IMR-90 (cell line): ENCODE results near the gene ORMDL2. TPM values are rescaled to one million over a fixed set of nuclear protein-coding genes. Genes with fewer than 3 reads are reported as not detected.

Experiments used
- ATAC-seq: fragments of 200-7000 bp; cut with Tn5 transposase; 2 replicates; pipeline ENCODE4 v1.9.1; 2020; ENCODE audit warnings: low read depth, mild to moderate bottlenecking, moderate library complexity
- BruUV-seq: library from RNA; stranded (reverse); fragments of 400-500 nt; replicated peaks from 2 replicates; lab custom pipeline; 2021; lab: Mats Ljungman, UMichigan
- CTCF ChIA-PET: fragments of 300-600 bp; formaldehyde crosslinking; extraction: SDS; loops from one replicate; lab custom pipeline; 2021; ENCODE audit warnings: antibody characterized with exemption; lab: Yijun Ruan, JAX
- POLR2A ChIA-PET: fragments of 300-600 bp; sonication (Branson Sonifier 250); formaldehyde crosslinking; loops from one replicate; lab custom pipeline; 2022; ENCODE audit warnings: antibody characterized with exemption; ENCODE audit not compliant: unreplicated experiment; lab: Charles Lee
- DNase-seq: peaks from one replicate; pipeline ENCODE4 v3.0.0; 2013
- H2AFZ ChIP-seq: replicated peaks from 2 replicates; pipeline ENCODE3; 2013; ENCODE audit warnings: low read length, mild to moderate bottlenecking; ENCODE audit not compliant: poor library complexity
- H2AK5ac ChIP-seq: 2 replicates; pipeline ENCODE4 v1.6.1; 2013; ENCODE audit warnings: low read depth, low read length, inconsistent platforms
- H2AK9ac ChIP-seq: replicated peaks from 2 replicates; pipeline ENCODE3; 2013; ENCODE audit warnings: mild to moderate bottlenecking, low read depth, low read length, moderate library complexity; ENCODE audit not compliant: poor library complexity
- H2BK120ac ChIP-seq: 2 replicates; pipeline ENCODE4 v1.6.1; 2013; ENCODE audit warnings: low read depth, low read length, inconsistent platforms
- H2BK15ac ChIP-seq: 3 replicates; pipeline ENCODE4 v1.6.1; 2013; ENCODE audit warnings: low read depth, low read length, inconsistent platforms
- H2BK20ac ChIP-seq: 2 replicates; pipeline ENCODE4 v1.6.1; 2013; ENCODE audit warnings: low read depth, mild to moderate bottlenecking, inconsistent platforms, low read length, moderate library complexity
- H2BK5ac ChIP-seq: 2 replicates; pipeline ENCODE4 v1.6.1; 2013; ENCODE audit warnings: mild to moderate bottlenecking, low read depth, low read length, inconsistent platforms; ENCODE audit not compliant: poor library complexity, severe bottlenecking
- H3K14ac ChIP-seq: replicated peaks from 2 replicates; pipeline ENCODE4 v1.6.1; 2013; ENCODE audit warnings: low read depth, low read length, inconsistent platforms
- H3K18ac ChIP-seq: 2 replicates; pipeline ENCODE4 v1.6.1; 2013; ENCODE audit warnings: low read depth, low read length, control low read depth
- H3K23ac ChIP-seq: 2 replicates; pipeline ENCODE4 v1.6.1; 2013; ENCODE audit warnings: low read depth, low read length, inconsistent platforms
- H3K27ac ChIP-seq: 2 replicates; pipeline ENCODE4 v1.5.1; 2013; ENCODE audit warnings: mild to moderate bottlenecking, control low read depth, low read length; ENCODE audit not compliant: insufficient read depth
- H3K27me3 ChIP-seq: 2 replicates; pipeline ENCODE4 v1.6.1; 2013; ENCODE audit warnings: low read length; ENCODE audit not compliant: control insufficient read depth, insufficient read depth
- H3K36me3 ChIP-seq: 2 replicates; pipeline ENCODE4 v1.6.1; 2013; ENCODE audit warnings: low read length, mixed read lengths; ENCODE audit not compliant: control insufficient read depth, insufficient read depth
- H3K4ac ChIP-seq: 2 replicates; pipeline ENCODE4 v1.6.1; 2013; ENCODE audit warnings: low read depth, low read length, inconsistent platforms
- H3K4me1 ChIP-seq: 2 replicates; pipeline ENCODE4 v1.6.1; 2013; ENCODE audit warnings: low read length, mixed read lengths; ENCODE audit not compliant: control insufficient read depth, insufficient read depth
- H3K4me2 ChIP-seq: 2 replicates; pipeline ENCODE4 v1.6.1; 2013; ENCODE audit warnings: low read depth, mild to moderate bottlenecking, control low read depth, low read length, moderate library complexity
- H3K4me3 ChIP-seq: 2 replicates; pipeline ENCODE4 v1.5.1; 2013; ENCODE audit warnings: low read depth, mild to moderate bottlenecking, control low read depth, low read length, moderate library complexity; ENCODE audit not compliant: insufficient read depth
- H3K56ac ChIP-seq: 2 replicates; pipeline ENCODE4 v1.6.1; 2013; ENCODE audit warnings: low read length, inconsistent platforms; ENCODE audit not compliant: insufficient read depth; ENCODE audit errors: extremely low read depth
- H3K79me1 ChIP-seq, 2 experiments: 2 replicates each; pipeline ENCODE4 v1.6.1; 2013; ENCODE audit warnings: low read length in 2 of 2, inconsistent platforms in 1 of 2, low read depth in 1 of 2
- H3K9ac ChIP-seq: 2 replicates; pipeline ENCODE4 v1.6.1; 2013; ENCODE audit warnings: low read depth, low read length, control low read depth
- H3K9me1 ChIP-seq: 2 replicates; pipeline ENCODE4 v1.6.1; 2013; ENCODE audit warnings: low read length, inconsistent platforms; ENCODE audit not compliant: insufficient read depth
- H3K9me3 ChIP-seq: 2 replicates; pipeline ENCODE4 v1.6.1; 2013; ENCODE audit warnings: low read length; ENCODE audit not compliant: control insufficient read depth, insufficient read depth
- H4K20me1 ChIP-seq: 2 replicates; pipeline ENCODE4 v1.6.1; 2013; ENCODE audit warnings: low read length, inconsistent platforms; ENCODE audit not compliant: insufficient read depth
- H4K5ac ChIP-seq: 2 replicates; pipeline ENCODE4 v1.6.1; 2013; ENCODE audit warnings: mild to moderate bottlenecking, low read depth, low read length, control low read depth
- H4K8ac ChIP-seq, 2 experiments: 2 replicates each; pipeline ENCODE4 v1.6.1; 2013; ENCODE audit warnings: low read depth in 2 of 2, low read length in 2 of 2, control low read depth in 1 of 2, inconsistent platforms in 1 of 2
- H4K91ac ChIP-seq: 2 replicates; pipeline ENCODE4 v1.6.1; 2013; ENCODE audit warnings: low read depth, low read length, inconsistent platforms; ENCODE audit not compliant: insufficient read depth
- CHD1 ChIP-seq: IDR thresholded peaks from 2 replicates; pipeline ENCODE4 v1.6.1; 2012; ENCODE audit warnings: low read depth, low read length, improper control_type of control experiment
- FOS ChIP-seq: fragments of 150-350 bp; IDR thresholded peaks from 2 replicates; pipeline ENCODE4 v1.6.1; 2016; ENCODE audit warnings: low read depth, low read length
- MAFK ChIP-seq: IDR thresholded peaks from 2 replicates; pipeline ENCODE4 v1.6.1; 2012; ENCODE audit warnings: low read depth, low read length, improper control_type of control experiment
- MAZ ChIP-seq: IDR thresholded peaks from 2 replicates; pipeline ENCODE4 v1.6.1; 2012; ENCODE audit warnings: low read depth, mild to moderate bottlenecking, low read length, improper control_type of control experiment, moderate library complexity, borderline replicate concordance
- NFE2L2 ChIP-seq: fragments of 150-350 bp; IDR thresholded peaks from 2 replicates; pipeline ENCODE4 v1.6.1; 2016; ENCODE audit warnings: low read depth, mild to moderate bottlenecking, low read length
- RAD21 ChIP-seq: IDR thresholded peaks from 2 replicates; pipeline ENCODE4 v1.6.1; 2012; ENCODE audit warnings: low read length, improper control_type of control experiment
- RCOR1 ChIP-seq: IDR thresholded peaks from 2 replicates; pipeline ENCODE4 v1.6.1; 2012; ENCODE audit warnings: mild to moderate bottlenecking, low read length, improper control_type of control experiment; ENCODE audit not compliant: insufficient replicate concordance
- RFX5 ChIP-seq: IDR thresholded peaks from 2 replicates; pipeline ENCODE4 v1.8.0; 2012; ENCODE audit warnings: low read depth, mild to moderate bottlenecking, low read length, moderate library complexity
- SMC3 ChIP-seq: fragments of 150-350 bp; IDR thresholded peaks from 2 replicates; pipeline ENCODE4 v1.6.1; 2016; ENCODE audit warnings: low read depth, mild to moderate bottlenecking, antibody characterized with exemption, low read length, moderate library complexity
- WGBS, 2 experiments: methylation state at CpG; one replicate each; pipeline versions ENCODE4 v1.1.5 to v1.1.7; 2013; ENCODE audit warnings: missing lambda C conversion rate in 2 of 2; ENCODE audit not compliant: insufficient read length in 1 of 2; ENCODE audit errors: extremely low coverage in 2 of 2; 5-methylcytosine and 5-hydroxymethylcytosine counted together
- dilution Hi-C: fragments of 300-500 bp; cut with HindIII; formaldehyde crosslinking; loops from one replicate; pipeline ENCODE4 v1.14.3; 2018; ENCODE audit warnings: low sequenced_read_pairs; ENCODE audit not compliant: unreplicated experiment
- in situ Hi-C: fragments of 300-500 bp; cut with MboI; formaldehyde crosslinking; loops from 3 replicates; pipeline ENCODE4 v1.14.3; 2019; ENCODE audit warnings: low sequenced_read_pairs, inconsistent platforms, mixed read lengths
- intact Hi-C: fragments of 100-400 bp; cut with micrococcal nuclease; formaldehyde crosslinking; loops from 2 replicates; pipeline ENCODE4 v1.10.0; 2022
- polyA plus RNA-seq, 3 experiments: library from polyadenylated mRNA; depleted of rRNA; stranded (reverse); fragments of >200 nt; gene quantifications; 2 replicates each; pipeline ENCODE4 v1.2.3, GENCODE V29; 2012; ENCODE audit warnings: low replicate concordance in 1 of 3
- total RNA-seq: library from RNA; depleted of rRNA; stranded (reverse); fragments of >200 nt; gene quantifications from 2 replicates; pipeline ENCODE4 v1.2.3, GENCODE V29; 2012
- TF ChIP-seq, protein P1 (sequence below): conservative IDR thresholded peaks from 2 replicates; pipeline ENCODE4 v1.5.1; 2012; ENCODE audit warnings: mild to moderate bottlenecking, low read depth, low read length, improper control_type of control experiment
- TF ChIP-seq, protein P2 (sequence below): fragments of 150-350 bp; IDR thresholded peaks from 2 replicates; pipeline ENCODE4 v1.6.1; 2017; ENCODE audit warnings: mild to moderate bottlenecking, antibody characterized with exemption, low read length, low read depth

The ORMDL2 gene
- total and polyA plus RNA-seq, 2 of the 4 experiments (the other 2 are of a cell fraction), result 20.4 to 39.7 TPM

DNA sequence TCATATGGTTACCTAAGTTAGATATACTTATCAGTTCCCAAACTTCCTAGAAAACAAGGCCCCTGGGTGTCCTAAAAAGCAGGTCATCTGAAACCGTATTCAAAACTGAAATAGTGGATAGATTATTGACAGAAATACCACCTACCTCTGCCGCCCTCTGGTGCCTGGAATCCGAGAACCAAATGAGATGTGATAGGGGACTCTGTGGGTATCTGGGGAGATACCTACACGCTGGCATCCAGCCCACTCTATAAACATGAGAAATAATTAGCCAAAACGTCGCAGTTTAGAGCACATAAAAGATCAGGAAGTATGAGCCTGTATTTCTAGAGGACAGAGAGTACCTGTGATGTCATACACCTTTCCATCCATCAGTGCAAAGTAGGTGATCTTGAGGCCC, 4.4 kb downstream of the ORMDL2 start:
- no peak overlapping the region for H2BK120ac ChIP-seq
- H4K91ac ChIP-seq, result no peak overlapping the region
- peaks cover 24 to 46% of the 10 kb centered on the region in 2 experiments for H3K79me1 ChIP-seq
- no peak overlapping the region for H3K4ac ChIP-seq
- TF ChIP-seq CHD1 (no peak), MAFK (no peak), MAZ (no peak), FOS (no peak), RAD21 (no peak), NFE2L2 (no peak), SMC3 (0 out of 2 replicates have a peak, but pooled peaks have one; percentile 9), RFX5 (no peak), RCOR1 (no peak)
- TF ChIP-seq, protein P1, sequence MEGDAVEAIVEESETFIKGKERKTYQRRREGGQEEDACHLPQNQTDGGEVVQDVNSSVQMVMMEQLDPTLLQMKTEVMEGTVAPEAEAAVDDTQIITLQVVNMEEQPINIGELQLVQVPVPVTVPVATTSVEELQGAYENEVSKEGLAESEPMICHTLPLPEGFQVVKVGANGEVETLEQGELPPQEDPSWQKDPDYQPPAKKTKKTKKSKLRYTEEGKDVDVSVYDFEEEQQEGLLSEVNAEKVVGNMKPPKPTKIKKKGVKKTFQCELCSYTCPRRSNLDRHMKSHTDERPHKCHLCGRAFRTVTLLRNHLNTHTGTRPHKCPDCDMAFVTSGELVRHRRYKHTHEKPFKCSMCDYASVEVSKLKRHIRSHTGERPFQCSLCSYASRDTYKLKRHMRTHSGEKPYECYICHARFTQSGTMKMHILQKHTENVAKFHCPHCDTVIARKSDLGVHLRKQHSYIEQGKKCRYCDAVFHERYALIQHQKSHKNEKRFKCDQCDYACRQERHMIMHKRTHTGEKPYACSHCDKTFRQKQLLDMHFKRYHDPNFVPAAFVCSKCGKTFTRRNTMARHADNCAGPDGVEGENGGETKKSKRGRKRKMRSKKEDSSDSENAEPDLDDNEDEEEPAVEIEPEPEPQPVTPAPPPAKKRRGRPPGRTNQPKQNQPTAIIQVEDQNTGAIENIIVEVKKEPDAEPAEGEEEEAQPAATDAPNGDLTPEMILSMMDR, result peak; percentile 34
- TF ChIP-seq, protein P2, sequence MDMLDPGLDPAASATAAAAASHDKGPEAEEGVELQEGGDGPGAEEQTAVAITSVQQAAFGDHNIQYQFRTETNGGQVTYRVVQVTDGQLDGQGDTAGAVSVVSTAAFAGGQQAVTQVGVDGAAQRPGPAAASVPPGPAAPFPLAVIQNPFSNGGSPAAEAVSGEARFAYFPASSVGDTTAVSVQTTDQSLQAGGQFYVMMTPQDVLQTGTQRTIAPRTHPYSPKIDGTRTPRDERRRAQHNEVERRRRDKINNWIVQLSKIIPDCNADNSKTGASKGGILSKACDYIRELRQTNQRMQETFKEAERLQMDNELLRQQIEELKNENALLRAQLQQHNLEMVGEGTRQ, result no peak
- no peak overlapping the region for H3K18ac ChIP-seq
- H3K4me1 ChIP-seq, result peaks cover 4% of the 10 kb centered on the region
- WGBS, 2 experiments, result no CpG with 5 or more reads among the region's 6 CpGs
- H2BK15ac ChIP-seq, result no peak overlapping the region
- H3K4me3 ChIP-seq, result no peak overlapping the region
- H3K14ac ChIP-seq, result no peak overlapping the region
- no peak overlapping the region for H3K4me2 ChIP-seq
- H2AK5ac ChIP-seq, result no peak overlapping the region
- no peak overlapping the region for H2BK5ac ChIP-seq
- intact Hi-C loops, result no loop called here
- DNase-seq, result no peak
- 0 out of 2 replicates have a peak, but pooled peaks cover 3% of the 10 kb centered on the region for H4K20me1 ChIP-seq
- H3K23ac ChIP-seq, result no peak overlapping the region
- ChIA-PET POLR2A (no interaction called here), CTCF (no interaction called here)
- H3K9me3 ChIP-seq, result no peaks in the 10 kb centered on the region
- ATAC-seq, result no peak
- H3K27ac ChIP-seq, result no peak overlapping the region
- peaks cover 8% of the 10 kb centered on the region for H3K9me1 ChIP-seq
- H2AK9ac ChIP-seq, result no peak overlapping the region
- no peak overlapping the region for H2AFZ ChIP-seq
- H3K27me3 ChIP-seq, result no peaks in the 10 kb centered on the region
- H3K56ac ChIP-seq, result no peak overlapping the region
- no peak overlapping the region for H2BK20ac ChIP-seq
- in situ Hi-C loops, result loop anchor here (10.0 kb wide), 1 partner anchor 103 kb away; the partner anchor contains the start of gene PYM1
- H3K36me3 ChIP-seq, result peaks cover 27% of the 10 kb centered on the region
- no TSS peak for BruUV-seq
- no peak overlapping the region for H4K8ac ChIP-seq
- dilution Hi-C loops, result no loop called here
- H4K5ac ChIP-seq, result no peak overlapping the region
- no peak overlapping the region for H3K9ac ChIP-seq
